Neural cell (in vitro differentiated cells): ENCODE data around the gene SMIM23.

Source experiments
- CTCF ChIP-seq: fragments of 450-650 bp; IDR thresholded peaks from 2 replicates; pipeline ENCODE4 v1.5.1; 2014; ENCODE audit warnings: antibody characterized with exemption, mild to moderate bottlenecking, moderate library complexity; ENCODE audit not compliant: poor library complexity, severe bottlenecking
- EP300 ChIP-seq: fragments of 450-650 bp; conservative IDR thresholded peaks from 2 replicates; pipeline ENCODE4 v1.6.1; 2014; ENCODE audit warnings: antibody characterized with exemption, mild to moderate bottlenecking, moderate library complexity; ENCODE audit not compliant: poor library complexity, severe bottlenecking
- EZH2 ChIP-seq: fragments of 200-600, 300-800 bp; shearing (Covaris generic), sonication (generic); IDR thresholded peaks from 2 replicates; pipeline ENCODE4 v1.6.1; 2014; ENCODE audit warnings: antibody characterized with exemption, low read length, borderline replicate concordance, mild to moderate bottlenecking; ENCODE audit not compliant: insufficient read depth, poor library complexity, severe bottlenecking
- MXI1 ChIP-seq: fragments of 450-650 bp; conservative IDR thresholded peaks from 2 replicates; pipeline ENCODE4 v1.6.1; 2014; ENCODE audit warnings: antibody characterized with exemption, mild to moderate bottlenecking; ENCODE audit not compliant: poor library complexity, severe bottlenecking
- POLR2AphosphoS5 ChIP-seq: IDR thresholded peaks from 2 replicates; pipeline ENCODE4 v1.6.1; 2012
- RAD21 ChIP-seq: fragments of 450-650 bp; conservative IDR thresholded peaks from 2 replicates; pipeline ENCODE4 v1.6.1; 2014; ENCODE audit warnings: antibody characterized with exemption, mild to moderate bottlenecking, moderate library complexity
- REST ChIP-seq: IDR thresholded peaks from 2 replicates; pipeline ENCODE4 v1.6.1; 2012; ENCODE audit warnings: borderline replicate concordance
- TAF1 ChIP-seq: IDR thresholded peaks from 2 replicates; pipeline ENCODE4 v1.6.1; 2012; ENCODE audit warnings: low read depth

DNA sequence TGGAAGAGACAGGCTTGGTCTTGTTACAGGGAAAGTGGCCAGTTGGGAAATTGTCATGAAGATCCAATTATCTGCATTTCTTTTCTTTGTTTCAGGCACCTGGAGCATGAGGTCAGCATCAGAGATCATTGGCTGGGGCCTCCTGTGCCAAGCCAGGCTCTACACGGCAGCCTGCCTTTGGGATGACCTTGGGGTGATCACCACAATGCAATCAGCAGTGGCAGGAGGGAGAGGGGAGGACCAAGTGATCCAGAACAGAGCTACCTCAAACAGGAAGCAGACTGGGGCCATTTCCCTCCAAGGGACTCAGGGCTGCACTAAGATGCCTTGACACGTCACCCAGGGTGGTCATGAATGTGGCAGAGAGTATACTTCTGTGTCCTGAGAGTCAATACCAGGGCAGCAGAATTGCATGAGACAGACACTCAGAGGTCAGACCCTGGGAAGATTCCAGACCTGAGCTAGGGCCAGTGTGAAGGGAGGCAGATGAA is 8.9 kb downstream of the SMIM23 start:
- TF ChIP-seq REST, result no peak
- TF ChIP-seq CTCF, result no peak
- no peak for TF ChIP-seq EP300
- no peak for TF ChIP-seq MXI1
- no peak for TF ChIP-seq POLR2AphosphoS5
- TF ChIP-seq RAD21, result no peak
- TF ChIP-seq EZH2, result no peak
- no peak for TF ChIP-seq TAF1
